ENCODE results near the gene MYL7. TPM values are rescaled to one million over a fixed set of nuclear protein-coding genes. Genes with fewer than 3 reads are reported as not detected.
A peak's percentile ranks its signal among the peaks of the same experiment; 100 is the strongest.

Gene MYL7
- total and polyA plus RNA-seq, 2 experiments from 2014 or later = 4.8 TPM; not detected in 1

GRCh38 chr7:44163591-44163990 is 22.5 kb upstream of the MYL7 start:
- TF ChIP-seq STAT1 (IDR thresholded peaks at IDR 0.05; ENCODE audit: unreplicated experiment) (no peak), ZNF114 (CRISPR knock-in tag; IDR thresholded peaks at IDR 0.05) (no peak), CTCF (conservative IDR thresholded peaks at IDR 0.05; ENCODE audit: low read depth in 2 of 2) (no peak), ZNF331 (CRISPR knock-in tag; IDR thresholded peaks at IDR 0.05; ENCODE audit: low read depth) (no peak), REST (IDR thresholded peaks at IDR 0.05; ENCODE audit: unreplicated experiment) (no peak), JUNB (IDR thresholded peaks at IDR 0.05; ENCODE audit: unreplicated experiment) (no peak), ZNF462 (CRISPR knock-in tag; IDR thresholded peaks at IDR 0.05) (no peak), CREB1 (CRISPR knock-in tag; IDR thresholded peaks at IDR 0.05; ENCODE audit: low read depth) (no peak), EZH2phosphoT487 (IDR thresholded peaks at IDR 0.05; ENCODE audit: unreplicated experiment) (no peak), NANOG (IDR thresholded peaks at IDR 0.05; ENCODE audit: borderline replicate concordance) (no peak), EZH2 (IDR thresholded peaks at IDR 0.05; ENCODE audit: low read depth, unreplicated experiment) (no peak), POLR2AphosphoS5 (IDR thresholded peaks at IDR 0.05; ENCODE audit: low read depth) (no peak)
- TF ChIP-seq, protein P1, sequence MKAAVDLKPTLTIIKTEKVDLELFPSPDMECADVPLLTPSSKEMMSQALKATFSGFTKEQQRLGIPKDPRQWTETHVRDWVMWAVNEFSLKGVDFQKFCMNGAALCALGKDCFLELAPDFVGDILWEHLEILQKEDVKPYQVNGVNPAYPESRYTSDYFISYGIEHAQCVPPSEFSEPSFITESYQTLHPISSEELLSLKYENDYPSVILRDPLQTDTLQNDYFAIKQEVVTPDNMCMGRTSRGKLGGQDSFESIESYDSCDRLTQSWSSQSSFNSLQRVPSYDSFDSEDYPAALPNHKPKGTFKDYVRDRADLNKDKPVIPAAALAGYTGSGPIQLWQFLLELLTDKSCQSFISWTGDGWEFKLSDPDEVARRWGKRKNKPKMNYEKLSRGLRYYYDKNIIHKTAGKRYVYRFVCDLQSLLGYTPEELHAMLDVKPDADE (IDR thresholded peaks at IDR 0.05) = no peak
- H3F3A ChIP-seq (replicated peaks; ENCODE audit: low read depth) = no peaks in the 10 kb centered on the region
- peak; percentile 54 for ATAC-seq
- peaks cover 4% of the 10 kb centered on the region for H3K27me3 Mint-ChIP-seq (ENCODE audit: insufficient read depth, low read depth, poor library complexity)
- H4K20me1 ChIP-seq (replicated peaks; ENCODE audit: insufficient read depth) = no peaks in the 10 kb centered on the region
- no peaks in the 10 kb centered on the region for H3K36me3 Mint-ChIP-seq (ENCODE audit: low read depth)
- no peaks in the 10 kb centered on the region for H3K36me3 ChIP-seq (ENCODE audit: insufficient read depth)
- H3K27ac ChIP-seq (ENCODE audit: low read depth) = no peak overlapping the region
- H3K4me1 Mint-ChIP-seq = peaks cover 10% of the 10 kb centered on the region
- no peak overlapping the region for H3K4me2 ChIP-seq
- H3K4me1 ChIP-seq (ENCODE audit: insufficient read depth) = no peaks in the 10 kb centered on the region
- no peaks in the 10 kb centered on the region for H3K79me2 ChIP-seq (replicated peaks; ENCODE audit: insufficient read depth)
- no peak for DNase-seq (ENCODE audit: low spot score)
- peak overlapping the region; percentile 67 for H2AFZ ChIP-seq
- no peaks in the 10 kb centered on the region; the same call in 1 of the 2 replicates for H3K9me2 ChIP-seq (ENCODE audit: insufficient read depth)
- H3K9me3 Mint-ChIP-seq = peaks cover 6% of the 10 kb centered on the region; the same call in 2 of the 3 replicates
- no peak overlapping the region for H3K4me3 ChIP-seq
- H3K4me3 Mint-ChIP-seq = no peak overlapping the region
- H3K27ac Mint-ChIP-seq = no peak overlapping the region
- no peaks in the 10 kb centered on the region for H3K27me3 ChIP-seq (ENCODE audit: insufficient read depth)
